Pericardium fibroblast (primary cell): ENCODE data around the gene PELO. TPM values are rescaled to one million over a fixed set of nuclear protein-coding genes. Genes with fewer than 3 reads are reported as not detected.

Source experiments
- total RNA-seq: library from RNA; depleted of rRNA; stranded (reverse); fragments of >200 nt; gene quantifications from 2 replicates; pipeline ENCODE4 v1.2.3, GENCODE V29; 2015

Gene PELO
- total RNA-seq, result 11.3 and 18.9 TPM in 2 replicates

GRCh38 chr5:52787600-52788504, at the start of gene PELO, which contains the start of gene ITGA1:
Gene PELO, plus strand, starts transcription at chr5:52787916. Its CDS starts 12,479 bp downstream, at chr5:52800395.
Gene ITGA1, plus strand, starts transcription at chr5:52787916. Its CDS starts 438 bp downstream, at chr5:52788354.

Other genes starting within 250 kb of the PELO start
- gene ITGA1, start within 50 bp of the PELO start, total RNA-seq, result 7.2 and 34.0 TPM in 2 replicates
- 1.3 and 3.5 TPM in 2 replicates for gene ITGA2, start 201.4 kb downstream of the PELO start, total RNA-seq